IMR-90 (cell line): ENCODE results near the gene TPPP3.

Experiments used
- CEBPB ChIP-seq: IDR thresholded peaks from 2 replicates; pipeline ENCODE4 v1.6.1; 2012; ENCODE audit warnings: low read depth, low read length, improper control_type of control experiment
- CHD1 ChIP-seq: IDR thresholded peaks from 2 replicates; pipeline ENCODE4 v1.6.1; 2012; ENCODE audit warnings: low read depth, low read length, improper control_type of control experiment
- MAZ ChIP-seq: IDR thresholded peaks from 2 replicates; pipeline ENCODE4 v1.6.1; 2012; ENCODE audit warnings: low read depth, mild to moderate bottlenecking, low read length, improper control_type of control experiment, moderate library complexity, borderline replicate concordance
- NFE2L2 ChIP-seq: fragments of 150-350 bp; IDR thresholded peaks from 2 replicates; pipeline ENCODE4 v1.6.1; 2016; ENCODE audit warnings: low read depth, mild to moderate bottlenecking, low read length
- POLR2A ChIP-seq: IDR thresholded peaks from 2 replicates; pipeline ENCODE4 v1.6.1; 2012; ENCODE audit warnings: mild to moderate bottlenecking, low read depth, low read length
- RAD21 ChIP-seq: IDR thresholded peaks from 2 replicates; pipeline ENCODE4 v1.6.1; 2012; ENCODE audit warnings: low read length, improper control_type of control experiment
- RCOR1 ChIP-seq: IDR thresholded peaks from 2 replicates; pipeline ENCODE4 v1.6.1; 2012; ENCODE audit warnings: mild to moderate bottlenecking, low read length, improper control_type of control experiment; ENCODE audit not compliant: insufficient replicate concordance
- SMC3 ChIP-seq: fragments of 150-350 bp; IDR thresholded peaks from 2 replicates; pipeline ENCODE4 v1.6.1; 2016; ENCODE audit warnings: low read depth, mild to moderate bottlenecking, antibody characterized with exemption, low read length, moderate library complexity
- TF ChIP-seq, protein P1 (sequence below): conservative IDR thresholded peaks from 2 replicates; pipeline ENCODE4 v1.5.1; 2012; ENCODE audit warnings: mild to moderate bottlenecking, low read depth, low read length, improper control_type of control experiment
- TF ChIP-seq, protein P2 (sequence below): fragments of 150-350 bp; IDR thresholded peaks from 2 replicates; pipeline ENCODE4 v1.6.1; 2016; ENCODE audit warnings: low read depth, mild to moderate bottlenecking, low read length, moderate library complexity, borderline replicate concordance

GRCh38 chr16:67426950-67427349 is 33.7 kb upstream of the TPPP3 start:
- TF ChIP-seq, protein P1, sequence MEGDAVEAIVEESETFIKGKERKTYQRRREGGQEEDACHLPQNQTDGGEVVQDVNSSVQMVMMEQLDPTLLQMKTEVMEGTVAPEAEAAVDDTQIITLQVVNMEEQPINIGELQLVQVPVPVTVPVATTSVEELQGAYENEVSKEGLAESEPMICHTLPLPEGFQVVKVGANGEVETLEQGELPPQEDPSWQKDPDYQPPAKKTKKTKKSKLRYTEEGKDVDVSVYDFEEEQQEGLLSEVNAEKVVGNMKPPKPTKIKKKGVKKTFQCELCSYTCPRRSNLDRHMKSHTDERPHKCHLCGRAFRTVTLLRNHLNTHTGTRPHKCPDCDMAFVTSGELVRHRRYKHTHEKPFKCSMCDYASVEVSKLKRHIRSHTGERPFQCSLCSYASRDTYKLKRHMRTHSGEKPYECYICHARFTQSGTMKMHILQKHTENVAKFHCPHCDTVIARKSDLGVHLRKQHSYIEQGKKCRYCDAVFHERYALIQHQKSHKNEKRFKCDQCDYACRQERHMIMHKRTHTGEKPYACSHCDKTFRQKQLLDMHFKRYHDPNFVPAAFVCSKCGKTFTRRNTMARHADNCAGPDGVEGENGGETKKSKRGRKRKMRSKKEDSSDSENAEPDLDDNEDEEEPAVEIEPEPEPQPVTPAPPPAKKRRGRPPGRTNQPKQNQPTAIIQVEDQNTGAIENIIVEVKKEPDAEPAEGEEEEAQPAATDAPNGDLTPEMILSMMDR = no peak
- TF ChIP-seq RAD21 (no peak), RCOR1 (no peak), SMC3 (no peak), POLR2A (no peak), NFE2L2 (no peak), CEBPB (no peak), CHD1 (no peak), MAZ (no peak)
- TF ChIP-seq, protein P2, sequence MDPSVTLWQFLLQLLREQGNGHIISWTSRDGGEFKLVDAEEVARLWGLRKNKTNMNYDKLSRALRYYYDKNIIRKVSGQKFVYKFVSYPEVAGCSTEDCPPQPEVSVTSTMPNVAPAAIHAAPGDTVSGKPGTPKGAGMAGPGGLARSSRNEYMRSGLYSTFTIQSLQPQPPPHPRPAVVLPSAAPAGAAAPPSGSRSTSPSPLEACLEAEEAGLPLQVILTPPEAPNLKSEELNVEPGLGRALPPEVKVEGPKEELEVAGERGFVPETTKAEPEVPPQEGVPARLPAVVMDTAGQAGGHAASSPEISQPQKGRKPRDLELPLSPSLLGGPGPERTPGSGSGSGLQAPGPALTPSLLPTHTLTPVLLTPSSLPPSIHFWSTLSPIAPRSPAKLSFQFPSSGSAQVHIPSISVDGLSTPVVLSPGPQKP = no peak
